ENCODE data around the gene CERS5.

- TF ChIP-seq, protein P1, sequence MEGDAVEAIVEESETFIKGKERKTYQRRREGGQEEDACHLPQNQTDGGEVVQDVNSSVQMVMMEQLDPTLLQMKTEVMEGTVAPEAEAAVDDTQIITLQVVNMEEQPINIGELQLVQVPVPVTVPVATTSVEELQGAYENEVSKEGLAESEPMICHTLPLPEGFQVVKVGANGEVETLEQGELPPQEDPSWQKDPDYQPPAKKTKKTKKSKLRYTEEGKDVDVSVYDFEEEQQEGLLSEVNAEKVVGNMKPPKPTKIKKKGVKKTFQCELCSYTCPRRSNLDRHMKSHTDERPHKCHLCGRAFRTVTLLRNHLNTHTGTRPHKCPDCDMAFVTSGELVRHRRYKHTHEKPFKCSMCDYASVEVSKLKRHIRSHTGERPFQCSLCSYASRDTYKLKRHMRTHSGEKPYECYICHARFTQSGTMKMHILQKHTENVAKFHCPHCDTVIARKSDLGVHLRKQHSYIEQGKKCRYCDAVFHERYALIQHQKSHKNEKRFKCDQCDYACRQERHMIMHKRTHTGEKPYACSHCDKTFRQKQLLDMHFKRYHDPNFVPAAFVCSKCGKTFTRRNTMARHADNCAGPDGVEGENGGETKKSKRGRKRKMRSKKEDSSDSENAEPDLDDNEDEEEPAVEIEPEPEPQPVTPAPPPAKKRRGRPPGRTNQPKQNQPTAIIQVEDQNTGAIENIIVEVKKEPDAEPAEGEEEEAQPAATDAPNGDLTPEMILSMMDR (IDR thresholded peaks at IDR 0.05) = no peak
- TF ChIP-seq POLR2A (IDR thresholded peaks at IDR 0.05) = no peak
Observed at GRCh38 chr12:50083301-50083700, 83.9 kb downstream of the CERS5 start.
